Trophoblast cell (in vitro differentiated cells and primary cell): ENCODE data around the gene PCSK5. TPM values are rescaled to one million over a fixed set of nuclear protein-coding genes. Genes with fewer than 3 reads are reported as not detected.

ENCODE experiments used
- DNase-seq, 2 donors: peaks; one replicate each; pipeline ENCODE4 v3.0.0-alpha.2; 2016
- H2AFZ ChIP-seq: 2 replicates; pipeline ENCODE4 v1.6.1; 2013; ENCODE audit warnings: low read length, moderate library complexity, mild to moderate bottlenecking; ENCODE audit not compliant: insufficient read depth, poor library complexity
- H2AK5ac ChIP-seq: 2 replicates; pipeline ENCODE4 v1.6.1; 2013; ENCODE audit warnings: mild to moderate bottlenecking, low read length
- H2BK120ac ChIP-seq: 2 replicates; pipeline ENCODE4 v1.6.1; 2013; ENCODE audit warnings: low read length, mild to moderate bottlenecking, moderate library complexity; ENCODE audit not compliant: insufficient read depth, poor library complexity
- H2BK12ac ChIP-seq: 2 replicates; pipeline ENCODE4 v1.6.1; 2013; ENCODE audit warnings: mild to moderate bottlenecking, low read length, moderate library complexity
- H2BK5ac ChIP-seq: 2 replicates; pipeline ENCODE4 v1.6.1; 2013; ENCODE audit warnings: low read length, low read depth, moderate library complexity, mild to moderate bottlenecking; ENCODE audit not compliant: poor library complexity
- H3K14ac ChIP-seq: 2 replicates; pipeline ENCODE4 v1.6.1; 2013; ENCODE audit warnings: mild to moderate bottlenecking, low read length
- H3K18ac ChIP-seq: 2 replicates; pipeline ENCODE4 v1.6.1; 2013; ENCODE audit warnings: mild to moderate bottlenecking, low read length
- H3K23ac ChIP-seq: 2 replicates; pipeline ENCODE4 v1.6.1; 2013; ENCODE audit warnings: low read length
- H3K27ac ChIP-seq: 2 replicates; pipeline ENCODE4 v1.5.1; 2013; ENCODE audit warnings: low read depth, mild to moderate bottlenecking, inconsistent platforms, low read length, moderate library complexity
- H3K27me3 ChIP-seq: 2 replicates; pipeline ENCODE4 v1.6.1; 2013; ENCODE audit warnings: inconsistent platforms, mild to moderate bottlenecking, low read length, moderate library complexity; ENCODE audit not compliant: insufficient read depth
- H3K36me3 ChIP-seq, 2 experiments: 1 replicate in 1 of 2; 2 replicates in 1 of 2; pipeline ENCODE4 v1.6.1; 2013; ENCODE audit warnings: low read length in 2 of 2, mild to moderate bottlenecking in 2 of 2, moderate library complexity in 1 of 2; ENCODE audit not compliant: insufficient read depth in 2 of 2, control insufficient read depth in 1 of 2
- H3K4ac ChIP-seq: 2 replicates; pipeline ENCODE4 v1.6.1; 2013; ENCODE audit warnings: low read depth, mild to moderate bottlenecking, low read length, moderate library complexity
- H3K4me1 ChIP-seq, 2 experiments: 1 replicate in 1 of 2; 2 replicates in 1 of 2; pipeline ENCODE4 v1.6.1; 2013; ENCODE audit warnings: low read length in 2 of 2, mild to moderate bottlenecking in 2 of 2, moderate library complexity in 1 of 2; ENCODE audit not compliant: insufficient read depth in 2 of 2, control insufficient read depth in 1 of 2
- H3K4me2 ChIP-seq: 2 replicates; pipeline ENCODE4 v1.6.1; 2013; ENCODE audit warnings: inconsistent platforms, mild to moderate bottlenecking, low read length, moderate library complexity
- H3K4me3 ChIP-seq: 2 replicates; pipeline ENCODE4 v1.5.1; 2013; ENCODE audit warnings: mild to moderate bottlenecking, low read depth, low read length, inconsistent platforms
- H3K79me1 ChIP-seq: one replicate; pipeline ENCODE4 v1.6.1; 2013; ENCODE audit warnings: low read length
- H3K79me2 ChIP-seq: 2 replicates; pipeline ENCODE4 v1.6.1; 2013; ENCODE audit warnings: low read length, mild to moderate bottlenecking; ENCODE audit not compliant: control insufficient read depth, insufficient read depth, poor library complexity
- H3K9ac ChIP-seq: 2 replicates; pipeline ENCODE4 v1.6.1; 2013; ENCODE audit warnings: mild to moderate bottlenecking, low read length
- H3K9me3 ChIP-seq: 2 replicates; pipeline ENCODE4 v1.6.1; 2013; ENCODE audit warnings: low read depth, mild to moderate bottlenecking, control low read depth, inconsistent platforms, low read length; ENCODE audit not compliant: insufficient read depth
- H4K12ac ChIP-seq: 2 replicates; pipeline ENCODE4 v1.6.1; 2013; ENCODE audit warnings: low read depth, mild to moderate bottlenecking, low read length, moderate library complexity
- H4K8ac ChIP-seq: 2 replicates; pipeline ENCODE4 v1.6.1; 2013; ENCODE audit warnings: low read depth, mild to moderate bottlenecking, low read length, moderate library complexity
- H4K91ac ChIP-seq: one replicate; pipeline ENCODE4 v1.6.1; 2013; ENCODE audit warnings: low read depth, mild to moderate bottlenecking, low read length, moderate library complexity
- WGBS: extraction: QIAGEN DNeasy Blood & Tissue Kit; methylation state at CpG from one replicate; pipeline ENCODE4 v1.1.7; 2013; ENCODE audit warnings: missing lambda C conversion rate; ENCODE audit not compliant: insufficient read length, insufficient coverage; ENCODE audit errors: extremely low coverage; 5-methylcytosine and 5-hydroxymethylcytosine counted together
- polyA plus RNA-seq: library from polyadenylated mRNA; stranded (reverse); fragments of 200-250 nt; gene quantifications from 2 replicates; pipeline ENCODE4 v1.2.3, GENCODE V29; 2013

The PCSK5 gene
- polyA plus RNA-seq: 18.4 and 18.5 TPM in 2 replicates

DNA sequence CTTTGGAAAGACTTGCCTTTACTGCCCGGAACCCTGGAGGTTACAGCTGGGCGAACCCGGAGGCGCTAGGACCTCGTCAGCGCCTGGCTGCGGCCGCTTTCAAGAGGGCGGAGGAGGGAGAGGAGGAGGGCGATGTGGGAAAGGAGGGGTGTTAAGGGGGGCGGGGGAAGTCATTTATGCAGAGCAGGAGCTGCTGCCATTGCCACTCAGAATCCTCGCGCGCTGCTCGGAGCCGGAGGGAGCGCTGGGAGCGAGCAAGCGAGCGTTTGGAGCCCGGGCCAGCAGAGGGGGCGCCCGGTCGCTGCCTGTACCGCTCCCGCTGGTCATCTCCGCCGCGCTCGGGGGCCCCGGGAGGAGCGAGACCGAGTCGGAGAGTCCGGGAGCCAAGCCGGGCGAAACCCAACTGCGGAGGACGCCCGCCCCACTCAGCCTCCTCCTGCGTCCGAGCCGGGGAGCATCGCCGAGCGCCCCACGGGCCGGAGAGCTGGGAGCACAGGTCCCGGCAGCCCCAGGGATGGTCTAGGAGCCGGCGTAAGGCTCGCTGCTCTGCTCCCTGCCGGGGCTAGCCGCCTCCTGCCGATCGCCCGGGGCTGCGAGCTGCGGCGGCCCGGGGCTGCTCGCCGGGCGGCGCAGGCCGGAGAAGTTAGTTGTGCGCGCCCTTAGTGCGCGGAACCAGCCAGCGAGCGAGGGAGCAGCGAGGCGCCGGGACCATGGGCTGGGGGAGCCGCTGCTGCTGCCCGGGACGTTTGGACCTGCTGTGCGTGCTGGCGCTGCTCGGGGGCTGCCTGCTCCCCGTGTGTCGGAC lies at the start of gene PCSK5:
Gene PCSK5 (plus strand): TSS at position 202 of the 805 bp plus-strand sequence. CDS start 509 bp downstream, at position 711.
- Histone ChIP-seq H3K23ac (no peak within 1 kb of the TSS), H4K8ac (peak within 1 kb of the TSS; percentile 47), H2BK12ac (peak within 1 kb of the TSS; percentile 87), H3K79me2 (peaks cover 6% of the 10 kb centered on the region), H2BK120ac (peak within 1 kb of the TSS; percentile 68), H3K27me3 (no peaks in the 10 kb centered on the region), H3K4me2 (peak within 1 kb of the TSS; percentile 95), H3K18ac (peak within 1 kb of the TSS; percentile 74), H3K36me3 (no peaks in the 10 kb centered on the region), H2AFZ (peak within 1 kb of the TSS; percentile 75), H2BK5ac (peak within 1 kb of the TSS; percentile 68), H3K4me1 (peaks cover 0 to 7% of the 10 kb centered on the region in 2 experiments), H3K9me3 (no peaks in the 10 kb centered on the region), H3K4ac (peak within 1 kb of the TSS; percentile 43), H3K27ac (peak within 1 kb of the TSS; percentile 86), H3K14ac (peak within 1 kb of the TSS; percentile 89), H4K91ac (peak within 1 kb of the TSS; percentile 42), H2AK5ac (no peak within 1 kb of the TSS), H3K79me1 (peaks cover 12% of the 10 kb centered on the region), H3K4me3 (peak within 1 kb of the TSS; percentile 90), H3K9ac (peak within 1 kb of the TSS; percentile 73), H4K12ac (peak within 1 kb of the TSS; percentile 51)
- no CpG with 5 or more reads among the region's 83 CpGs for WGBS
- DNase-seq: peak; percentile 73 to 78

DNA sequence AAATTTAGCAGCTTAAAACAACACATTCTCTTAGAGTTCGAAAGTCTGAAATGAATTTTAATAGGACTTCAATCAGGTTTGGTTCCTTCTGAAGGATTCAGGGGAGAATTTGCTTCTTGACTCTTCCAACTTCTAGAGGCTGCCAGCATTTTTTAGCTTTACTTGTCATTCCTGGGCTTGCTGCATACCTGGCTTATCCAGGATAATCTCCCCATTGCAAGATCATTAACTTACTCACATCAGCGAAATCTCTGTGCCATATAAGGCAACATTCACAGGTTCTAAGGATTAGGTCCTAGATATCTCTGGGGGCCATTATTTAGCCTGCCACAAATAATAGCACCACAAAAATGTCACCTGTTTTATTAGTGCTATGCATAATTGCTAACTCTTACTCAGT lies 46.2 kb upstream of the PCSK5 start:
- no peak overlapping the region for H4K8ac ChIP-seq

DNA sequence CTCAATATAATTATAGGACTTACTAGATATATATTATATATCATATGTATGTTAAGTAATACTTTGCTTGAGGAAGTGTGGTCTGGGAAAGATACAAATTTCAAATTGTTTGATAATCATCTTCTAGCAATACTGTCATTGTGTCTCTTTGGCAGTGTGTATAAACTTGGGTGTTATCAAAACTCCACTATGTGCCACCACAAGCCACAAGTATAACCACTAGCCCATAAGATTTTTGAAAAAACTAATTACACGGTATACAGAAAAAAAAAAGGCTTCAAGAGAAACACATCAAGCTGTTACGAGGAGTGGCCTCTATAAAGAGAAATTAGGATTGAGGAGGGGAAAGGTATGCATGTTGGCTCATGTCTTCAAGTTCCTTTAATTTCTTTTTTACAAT lies 44.7 kb upstream of the PCSK5 start:
- Histone ChIP-seq H4K12ac (no peak overlapping the region), H3K4me2 (no peak overlapping the region), H3K4me1 (peaks cover 0 to 2% of the 10 kb centered on the region in 2 experiments), H3K79me1 (peaks cover 2% of the 10 kb centered on the region), H2AK5ac (no peak overlapping the region), H3K14ac (no peak overlapping the region), H3K27ac (no peak overlapping the region), H3K36me3 (no peaks in the 10 kb centered on the region), H3K9ac (no peak overlapping the region), H2BK120ac (no peak overlapping the region), H4K8ac (no peak overlapping the region), H3K23ac (no peak overlapping the region), H3K18ac (no peak overlapping the region), H2AFZ (no peak overlapping the region), H3K4ac (no peak overlapping the region), H4K91ac (no peak overlapping the region), H2BK12ac (no peak overlapping the region), H3K79me2 (no peaks in the 10 kb centered on the region), H3K27me3 (no peaks in the 10 kb centered on the region), H3K4me3 (no peak overlapping the region), H2BK5ac (no peak overlapping the region), H3K9me3 (no peaks in the 10 kb centered on the region)
- WGBS: no CpG with 5 or more reads among the region's 2 CpGs
- DNase-seq: no peak

More for the DNA sequence above, 46.2 kb upstream of the PCSK5 start:
- H4K91ac ChIP-seq: no peak overlapping the region
- peaks cover 0 to 2% of the 10 kb centered on the region in 2 experiments for H3K4me1 ChIP-seq
- no peak overlapping the region for H2BK12ac ChIP-seq
- no peak overlapping the region for H2AK5ac ChIP-seq
- H3K4ac ChIP-seq: no peak overlapping the region
- H3K36me3 ChIP-seq: no peaks in the 10 kb centered on the region
- H3K23ac ChIP-seq: no peak overlapping the region
- no peak overlapping the region for H2AFZ ChIP-seq
- no peak overlapping the region for H3K4me2 ChIP-seq
- H3K18ac ChIP-seq: no peak overlapping the region
- no peaks in the 10 kb centered on the region for H3K27me3 ChIP-seq
- H3K4me3 ChIP-seq: no peak overlapping the region
- H3K14ac ChIP-seq: no peak overlapping the region
- H2BK5ac ChIP-seq: no peak overlapping the region
- H4K12ac ChIP-seq: no peak overlapping the region
- WGBS: no CpG with 5 or more reads among the region's 2 CpGs
- no peaks in the 10 kb centered on the region for H3K9me3 ChIP-seq
- H3K79me1 ChIP-seq: peaks cover 2% of the 10 kb centered on the region
- peak; percentile 62 to 89 for DNase-seq
- H2BK120ac ChIP-seq: no peak overlapping the region
- no peak overlapping the region for H3K9ac ChIP-seq
- no peaks in the 10 kb centered on the region for H3K79me2 ChIP-seq
- no peak overlapping the region for H3K27ac ChIP-seq

DNA sequence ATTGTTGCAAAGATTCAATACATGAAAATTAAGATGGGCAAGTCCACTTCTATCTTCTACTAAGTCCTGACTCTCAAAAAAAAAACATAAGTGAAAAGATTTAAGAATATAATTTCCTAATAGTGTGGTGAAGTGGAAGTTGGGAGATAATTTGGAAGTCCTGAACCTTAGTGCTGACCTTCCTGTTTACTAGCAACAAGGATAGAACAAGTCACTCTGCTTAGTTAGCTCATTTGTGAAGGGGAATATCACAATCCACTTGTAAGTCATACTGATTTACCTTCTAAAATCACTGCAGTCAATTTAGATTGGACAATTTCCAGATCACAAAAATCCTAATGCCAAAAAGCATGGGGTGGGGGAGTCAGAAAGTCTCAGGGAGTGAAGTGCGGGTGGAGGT lies 43.4 kb upstream of the PCSK5 start:
- no peaks in the 10 kb centered on the region for H3K27me3 ChIP-seq
- no peak overlapping the region for H4K12ac ChIP-seq
- no peak overlapping the region for H2AK5ac ChIP-seq
- peaks cover 2% of the 10 kb centered on the region for H3K79me2 ChIP-seq
- no peak overlapping the region for H2BK5ac ChIP-seq
- H4K8ac ChIP-seq: peak overlapping the region; percentile 49
- no peak overlapping the region for H2BK12ac ChIP-seq
- no peaks in the 10 kb centered on the region for H3K36me3 ChIP-seq
- H3K4me1 ChIP-seq: peaks cover 0 to 7% of the 10 kb centered on the region in 2 experiments
- H3K18ac ChIP-seq: no peak overlapping the region
- no peak overlapping the region for H3K9ac ChIP-seq
- no peak overlapping the region for H3K4me2 ChIP-seq
- no peak for DNase-seq
- peaks cover 8% of the 10 kb centered on the region for H3K79me1 ChIP-seq
- no peak overlapping the region for H3K4me3 ChIP-seq
- WGBS: no CpG with 5 or more reads among the region's 1 CpG
- H4K91ac ChIP-seq: no peak overlapping the region
- no peak overlapping the region for H3K4ac ChIP-seq
- H3K23ac ChIP-seq: no peak overlapping the region
- no peaks in the 10 kb centered on the region for H3K9me3 ChIP-seq
- H3K27ac ChIP-seq: no peak overlapping the region
- no peak overlapping the region for H3K14ac ChIP-seq
- no peak overlapping the region for H2AFZ ChIP-seq
- peak overlapping the region; percentile 61 for H2BK120ac ChIP-seq
